ENCODE data around the gene MED22. TPM values are rescaled to one million over a fixed set of nuclear protein-coding genes. Genes with fewer than 3 reads are reported as not detected.
A peak's percentile ranks its signal among the peaks of the same experiment; 100 is the strongest.

MED22 gene
- total RNA-seq, 4 donors from 2014 or later = 10.8 to 22.5 (median 15.9) TPM

GRCh38 chr9:133353548-133353947 is 5.6 kb upstream of the MED22 start:
- no peak for DNase-seq
- Histone ChIP-seq H3K27me3 (no peaks in the 10 kb centered on the region), H3K4me1 (peaks cover 20 to 72% (median 36%) of the 10 kb centered on the region in 3 donors), H3K9me3 (no peaks in the 10 kb centered on the region), H3K4me3 (no peak overlapping the region), H3K27ac (no peak overlapping the region), H3K36me3 (peaks cover 29 to 62% (median 32%) of the 10 kb centered on the region in 3 donors)
- 74 to 90% methylated on average over 5 of the region's 5 CpGs for WGBS, 2 donors
- intact Hi-C loops (cut with DNase I) = no loop called here
- TF ChIP-seq, protein P1, sequence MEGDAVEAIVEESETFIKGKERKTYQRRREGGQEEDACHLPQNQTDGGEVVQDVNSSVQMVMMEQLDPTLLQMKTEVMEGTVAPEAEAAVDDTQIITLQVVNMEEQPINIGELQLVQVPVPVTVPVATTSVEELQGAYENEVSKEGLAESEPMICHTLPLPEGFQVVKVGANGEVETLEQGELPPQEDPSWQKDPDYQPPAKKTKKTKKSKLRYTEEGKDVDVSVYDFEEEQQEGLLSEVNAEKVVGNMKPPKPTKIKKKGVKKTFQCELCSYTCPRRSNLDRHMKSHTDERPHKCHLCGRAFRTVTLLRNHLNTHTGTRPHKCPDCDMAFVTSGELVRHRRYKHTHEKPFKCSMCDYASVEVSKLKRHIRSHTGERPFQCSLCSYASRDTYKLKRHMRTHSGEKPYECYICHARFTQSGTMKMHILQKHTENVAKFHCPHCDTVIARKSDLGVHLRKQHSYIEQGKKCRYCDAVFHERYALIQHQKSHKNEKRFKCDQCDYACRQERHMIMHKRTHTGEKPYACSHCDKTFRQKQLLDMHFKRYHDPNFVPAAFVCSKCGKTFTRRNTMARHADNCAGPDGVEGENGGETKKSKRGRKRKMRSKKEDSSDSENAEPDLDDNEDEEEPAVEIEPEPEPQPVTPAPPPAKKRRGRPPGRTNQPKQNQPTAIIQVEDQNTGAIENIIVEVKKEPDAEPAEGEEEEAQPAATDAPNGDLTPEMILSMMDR (IDR thresholded peaks at IDR 0.05) = no peak
- TF ChIP-seq POLR2A (IDR thresholded peaks at IDR 0.05) = no peak

GRCh38 chr9:133352635-133353340 is 4.9 kb upstream of the MED22 start:
- no peak overlapping the region for H3K27ac ChIP-seq
- WGBS, 2 donors = 59 to 70% methylated on average over 6 of the region's 8 CpGs
- peaks cover 19 to 66% (median 34%) of the 10 kb centered on the region in 3 donors for H3K4me1 ChIP-seq
- DNase-seq = no peak
- no peaks in the 10 kb centered on the region for H3K9me3 ChIP-seq
- H3K36me3 ChIP-seq = peaks cover 29 to 60% (median 32%) of the 10 kb centered on the region in 3 donors
- H3K27me3 ChIP-seq = no peaks in the 10 kb centered on the region
- H3K4me3 ChIP-seq = no peak overlapping the region
- intact Hi-C loops (cut with DNase I) = no loop called here
- TF ChIP-seq POLR2A (IDR thresholded peaks at IDR 0.05) = no peak
- TF ChIP-seq, protein P1 (IDR thresholded peaks at IDR 0.05) = no peak

DNA sequence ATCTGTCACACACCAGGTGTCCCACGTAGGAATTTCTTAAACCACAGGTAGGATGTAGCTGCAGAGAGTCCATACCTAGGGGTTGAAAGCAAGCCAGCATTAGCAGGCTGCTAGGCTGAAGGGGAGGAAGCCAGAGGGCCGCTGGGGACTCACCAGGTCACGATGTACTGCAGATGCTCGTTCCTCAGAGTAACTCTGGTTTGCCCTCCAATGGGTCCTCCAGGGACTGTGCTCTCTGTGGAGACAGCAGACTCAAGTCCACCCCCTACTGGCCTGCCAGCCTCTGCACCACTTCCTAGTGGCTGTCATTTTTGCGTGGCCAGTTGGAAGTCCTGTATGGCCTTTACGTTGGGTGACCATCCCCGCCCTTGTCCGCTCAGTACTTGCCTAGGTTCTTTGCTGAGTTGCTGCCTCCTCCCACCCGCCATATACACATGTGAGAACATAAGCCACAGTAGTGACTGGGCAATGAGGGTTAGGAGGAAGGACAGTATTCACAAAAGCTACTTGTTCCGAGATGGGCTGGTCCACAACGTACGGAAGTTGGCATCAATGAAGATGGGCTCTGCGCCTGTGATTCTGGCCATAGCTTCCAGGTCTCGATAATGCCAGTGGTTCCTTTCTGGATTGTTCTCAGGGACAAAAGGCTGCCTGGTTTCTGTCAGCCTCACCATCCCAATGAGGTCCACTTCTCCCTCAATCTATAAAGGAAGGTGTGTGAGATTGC is 4.1 kb upstream of the MED22 start:
- Histone ChIP-seq H3K27me3 (no peaks in the 10 kb centered on the region), H3K27ac (peak overlapping the region in 2 of 4 donors; percentile 4 to 15), H3K4me1 (peaks cover 14 to 62% (median 27%) of the 10 kb centered on the region in 3 donors), H3K36me3 (peaks cover 29 to 60% (median 32%) of the 10 kb centered on the region in 3 donors), H3K9me3 (no peaks in the 10 kb centered on the region), H3K4me3 (no peak overlapping the region)
- no peak for DNase-seq
- intact Hi-C loops (cut with DNase I) = no loop called here
- 64 to 74% methylated on average over 8 to 9 of the region's 14 CpGs for WGBS, 2 donors
- TF ChIP-seq, protein P1 (IDR thresholded peaks at IDR 0.05) = peak in 5 of 6 experiments; percentile 14 to 67 (median 31)
- TF ChIP-seq POLR2A (IDR thresholded peaks at IDR 0.05) = no peak

DNA sequence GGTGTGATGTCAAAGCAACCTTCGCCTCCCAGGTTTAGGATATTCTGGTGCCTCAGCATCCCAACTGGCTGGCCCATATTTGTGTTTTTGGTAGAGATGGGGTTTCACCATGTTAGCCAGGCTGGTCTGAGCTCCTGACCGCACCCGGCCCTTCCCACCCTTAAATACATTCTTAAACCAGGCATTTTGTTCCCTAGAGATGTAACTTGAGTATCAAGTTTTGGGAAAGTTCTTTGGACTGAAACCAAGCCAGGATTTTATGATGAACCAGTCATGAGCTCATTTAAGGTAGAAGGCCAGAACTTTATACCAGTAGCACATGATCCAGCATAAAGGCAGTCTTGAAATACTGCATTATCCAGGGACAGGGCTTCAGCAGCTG is 3.6 kb upstream of the MED22 start:
- WGBS, 2 donors = 80 to 100% methylated on average over 1 of the region's 3 CpGs
- Histone ChIP-seq H3K4me1 (peaks cover 17 to 62% (median 26%) of the 10 kb centered on the region in 3 donors), H3K4me3 (no peak overlapping the region), H3K9me3 (no peaks in the 10 kb centered on the region), H3K27me3 (no peaks in the 10 kb centered on the region), H3K27ac (peak overlapping the region in 2 of 4 donors; percentile 4 to 15), H3K36me3 (peaks cover 29 to 60% (median 32%) of the 10 kb centered on the region in 3 donors)
- no peak for DNase-seq
- TF ChIP-seq, protein P1 (IDR thresholded peaks at IDR 0.05) = no peak
- TF ChIP-seq POLR2A (IDR thresholded peaks at IDR 0.05) = no peak
- intact Hi-C loops (cut with DNase I) = no loop called here
